Ovary (tissue), 9 donors: Measurements from ENCODE around the gene HMGCS1. TPM values are rescaled to one million over a fixed set of nuclear protein-coding genes. Genes with fewer than 3 reads are reported as not detected.

Experiments used
- DNase-seq, 5 donors: peaks; one replicate each; pipeline ENCODE4 v3.0.0-alpha.2; 2019 to 2020
- H3K27ac ChIP-seq, 2 donors: fragments of 200-600 bp; one replicate each; pipeline versions ENCODE4 v1.5.1 to v1.8.0; 2019 to 2022
- H3K27me3 ChIP-seq: fragments of 200-600 bp; one replicate; pipeline ENCODE4 v1.8.0; 2022
- H3K36me3 ChIP-seq: fragments of 200-600 bp; sonication (generic); one replicate; pipeline ENCODE4 v1.5.1; 2019
- H3K4me1 ChIP-seq: one replicate; pipeline ENCODE4 v1.8.1; 2013; ENCODE audit warnings: mild to moderate bottlenecking, moderate library complexity; ENCODE audit not compliant: insufficient read depth
- H3K4me3 ChIP-seq: fragments of 200-600 bp; sonication (generic); one replicate; pipeline ENCODE4 v1.5.1; 2017
- H3K9me3 ChIP-seq, 2 donors: fragments of 200-600 bp in 1 of 2; sonication (generic) in 1 of 2; one replicate each; pipeline versions ENCODE4 v1.5.1 to v1.8.1; 2013 to 2019; ENCODE audit warnings: mild to moderate bottlenecking in 1 of 2, moderate library complexity in 1 of 2
- CTCF ChIP-seq, 3 donors: fragments of 450-650 bp in 2 of 3; fragments of 200-600 bp in 1 of 3; IDR thresholded peaks; one replicate each; pipeline versions ENCODE4 v1.5.1 to v1.8.0; 2016 to 2022; ENCODE audit warnings: antibody characterized with exemption in 3 of 3, mild to moderate bottlenecking in 1 of 3
- EP300 ChIP-seq: sonication (generic); formaldehyde crosslinking; IDR thresholded peaks from one replicate; pipeline ENCODE4 v1.6.1; 2017; ENCODE audit warnings: antibody characterized with exemption
- POLR2A ChIP-seq: fragments of 450-650 bp; IDR thresholded peaks from one replicate; pipeline ENCODE4 v1.6.1; 2017; ENCODE audit warnings: antibody characterized with exemption, mild to moderate bottlenecking, moderate library complexity
- WGBS, 3 donors: extraction: QIAGEN DNeasy Blood & Tissue Kit in 1 of 3; methylation state at CpG; one replicate each; pipeline versions ENCODE4 v1.1.5 to v1.1.7; 2013 to 2017; 5-methylcytosine and 5-hydroxymethylcytosine counted together
- intact Hi-C, 4 donors: fragments of 100-400 bp; cut with DNase I; formaldehyde crosslinking; loops; one replicate each; pipeline versions ENCODE4 v1.11.0 to v1.15.1; 2022 to 2023
- polyA plus RNA-seq, 2 donors: library from polyadenylated mRNA; stranded (reverse); fragments of 200-250 nt in 1 of 2; fragments of 350-450 nt in 1 of 2; fragmentation: Illumina TruSeq in 1 of 2; extraction: RNeasy Lipid Tissue Mini Kit (QIAGEN cat#74804) in 1 of 2; gene quantifications; one replicate each; pipeline ENCODE4 v1.2.3, GENCODE V29; 2013 to 2014
- total RNA-seq, 7 donors: library from RNA; depleted of rRNA in 2 of 7; stranded (reverse); fragments of >200 nt in 2 of 7; fragmentation: NEBNext Ultra II Directional in 3 of 7; extraction: Animal tissue kit (Norgen Biotek cat#: 25700) in 3 of 7; gene quantifications; one replicate each; pipeline versions ENCODE4 v1.1.0 to v1.2.4, GENCODE V29; 2016 to 2023
- donor health status: DM: no; HTN: no; CAD: no; lungs with moderate emphysema.
- donor health status: DM: no; HTN: no; CAD: no.
- donor health status: Bipolar disorder and iron deficiency.
- donor health status: DM: yes; HTN: yes; CAD: no.
- donor health status: DM: no; HTN: no; CAD: no.
- donor health status: DM: yes; HTN: yes; CAD: no.

The HMGCS1 gene
- total and polyA plus RNA-seq, 9 donors = 14.4 to 248 (median 33.6) TPM

- Histone ChIP-seq H3K4me3 (no peak overlapping the region), H3K27me3 (no peaks in the 10 kb centered on the region), H3K36me3 (no peaks in the 10 kb centered on the region), H3K9me3 (no peaks in the 10 kb centered on the region), H3K27ac (no peak overlapping the region), H3K4me1 (peaks cover 2% of the 10 kb centered on the region)
- intact Hi-C loops = loop anchor here in 1 of 4 donors (10.0 kb wide), 1 partner anchor 192 kb away; the partner anchor contains the start of gene ZNF131
- TF ChIP-seq POLR2A (no peak), EP300 (no peak)
- WGBS, 3 donors = 85 to 90% (median 88%) methylated on average over 5 of the region's 5 CpGs
- no peak for DNase-seq
Measured at GRCh38 chr5:43316421-43316820, 3.2 kb upstream of the HMGCS1 start.

GRCh38 chr5:43315682-43316081 lies 2.5 kb upstream of the HMGCS1 start:
- H3K4me3 ChIP-seq = no peak overlapping the region
- TF ChIP-seq CTCF (IDR thresholded peaks at IDR 0.05) (no peak), POLR2A (no peak), EP300 (no peak)
- no peaks in the 10 kb centered on the region for H3K9me3 ChIP-seq
- WGBS, 3 donors = 91 to 96% (median 91%) methylated on average over 3 of the region's 3 CpGs
- peaks cover 2% of the 10 kb centered on the region for H3K4me1 ChIP-seq
- no peak overlapping the region for H3K27ac ChIP-seq
- DNase-seq = no peak
- H3K36me3 ChIP-seq = no peaks in the 10 kb centered on the region
- intact Hi-C loops = loop anchor here in 1 of 4 donors (10.0 kb wide), 1 partner anchor 191 kb away; the partner anchor contains the start of gene ZNF131
- no peaks in the 10 kb centered on the region for H3K27me3 ChIP-seq

GRCh38 chr5:43315263-43315662 lies 2.1 kb upstream of the HMGCS1 start:
- TF ChIP-seq EP300 = no peak
- TF ChIP-seq POLR2A = no peak
- no peak for TF ChIP-seq CTCF (IDR thresholded peaks at IDR 0.05)
- H3K9me3 ChIP-seq = no peaks in the 10 kb centered on the region
- no peak for DNase-seq
- WGBS, 3 donors = 94 to 97% (median 96%) methylated on average over 8 of the region's 8 CpGs
- no peak overlapping the region for H3K27ac ChIP-seq
- intact Hi-C loops = loop anchor here in 1 of 4 donors (10.0 kb wide), 1 partner anchor 190 kb away; the partner anchor contains the start of gene ZNF131
- no peaks in the 10 kb centered on the region for H3K36me3 ChIP-seq
- no peaks in the 10 kb centered on the region for H3K27me3 ChIP-seq
- H3K4me1 ChIP-seq = peaks cover 2% of the 10 kb centered on the region
- no peak overlapping the region for H3K4me3 ChIP-seq

- Histone ChIP-seq H3K4me1 (peaks cover 2% of the 10 kb centered on the region), H3K27me3 (no peaks in the 10 kb centered on the region), H3K27ac (no peak overlapping the region), H3K36me3 (no peaks in the 10 kb centered on the region), H3K4me3 (no peak overlapping the region), H3K9me3 (no peaks in the 10 kb centered on the region)
- no peak for DNase-seq
- WGBS, 3 donors = 93 to 95% (median 95%) methylated on average over 6 of the region's 6 CpGs
- intact Hi-C loops = loop anchor here in 2 of 4 donors (5.0 to 10.0 kb wide), 2 partner anchors 190 to 192 kb away; partner anchors contain the start of gene ZNF131 (in 2 of the 2)
- TF ChIP-seq CTCF (IDR thresholded peaks at IDR 0.05) = no peak
- no peak for TF ChIP-seq EP300
- no peak for TF ChIP-seq POLR2A
Measured at GRCh38 chr5:43314724-43315123, 1.5 kb upstream of the HMGCS1 start.

- WGBS, 3 donors = 8 to 10% (median 9%) methylated on average over 8 of the region's 8 CpGs
- Histone ChIP-seq H3K4me3 (peak overlapping the region; percentile 68), H3K4me1 (peaks cover 5% of the 10 kb centered on the region), H3K36me3 (no peaks in the 10 kb centered on the region), H3K9me3 (no peaks in the 10 kb centered on the region), H3K27ac (peak overlapping the region in 1 of 2 donors; percentile 71), H3K27me3 (no peaks in the 10 kb centered on the region)
- peak in 4 of 5 donors; percentile 12 to 36 (median 22) for DNase-seq
- intact Hi-C loops = loop anchor here in 2 of 4 donors (5.0 to 10.0 kb wide), 2 partner anchors 189 to 192 kb away; partner anchors contain the start of gene ZNF131 (in 2 of the 2)
- TF ChIP-seq CTCF (IDR thresholded peaks at IDR 0.05) (no peak), EP300 (no peak)
Measured at GRCh38 chr5:43313854-43314457, 744 bp upstream of the HMGCS1 start.
